ENCODE data around the gene ADCY3.

The ADCY3 gene

GRCh38 chr2:24874035-24874434 is 46.0 kb downstream of the ADCY3 start:
- no peak for DNase-seq (ENCODE audit: low read depth in 2 of 2)

DNA sequence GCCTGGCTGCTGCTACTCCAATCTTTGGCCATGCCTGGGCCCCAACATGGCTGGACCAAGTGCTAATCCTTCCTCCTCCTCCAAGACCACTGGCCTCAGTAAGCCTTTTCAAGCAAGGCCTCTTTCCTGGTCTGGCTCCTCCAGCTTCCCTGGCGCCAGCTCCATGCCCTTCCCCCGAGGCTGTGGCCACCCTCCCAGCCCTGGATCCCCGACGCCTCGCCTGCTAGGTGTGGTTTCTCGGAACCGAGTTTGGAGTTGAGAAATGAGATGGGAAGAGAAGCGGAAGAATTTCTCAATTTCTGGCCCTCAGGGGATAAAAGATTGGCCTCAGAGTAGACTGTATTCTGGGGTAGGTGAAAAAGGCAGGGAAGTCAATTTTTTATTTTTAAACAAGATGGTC is 46.4 kb downstream of the ADCY3 start:
- DNase-seq (ENCODE audit: low read depth in 2 of 2), result no peak

- no peak for DNase-seq (ENCODE audit: low read depth in 2 of 2)
Measured at GRCh38 chr2:24872344-24873115, 47.5 kb downstream of the ADCY3 start.

- no peak for DNase-seq (ENCODE audit: low read depth in 2 of 2)
Measured at GRCh38 chr2:24871852-24872333, 48.1 kb downstream of the ADCY3 start.

DNA sequence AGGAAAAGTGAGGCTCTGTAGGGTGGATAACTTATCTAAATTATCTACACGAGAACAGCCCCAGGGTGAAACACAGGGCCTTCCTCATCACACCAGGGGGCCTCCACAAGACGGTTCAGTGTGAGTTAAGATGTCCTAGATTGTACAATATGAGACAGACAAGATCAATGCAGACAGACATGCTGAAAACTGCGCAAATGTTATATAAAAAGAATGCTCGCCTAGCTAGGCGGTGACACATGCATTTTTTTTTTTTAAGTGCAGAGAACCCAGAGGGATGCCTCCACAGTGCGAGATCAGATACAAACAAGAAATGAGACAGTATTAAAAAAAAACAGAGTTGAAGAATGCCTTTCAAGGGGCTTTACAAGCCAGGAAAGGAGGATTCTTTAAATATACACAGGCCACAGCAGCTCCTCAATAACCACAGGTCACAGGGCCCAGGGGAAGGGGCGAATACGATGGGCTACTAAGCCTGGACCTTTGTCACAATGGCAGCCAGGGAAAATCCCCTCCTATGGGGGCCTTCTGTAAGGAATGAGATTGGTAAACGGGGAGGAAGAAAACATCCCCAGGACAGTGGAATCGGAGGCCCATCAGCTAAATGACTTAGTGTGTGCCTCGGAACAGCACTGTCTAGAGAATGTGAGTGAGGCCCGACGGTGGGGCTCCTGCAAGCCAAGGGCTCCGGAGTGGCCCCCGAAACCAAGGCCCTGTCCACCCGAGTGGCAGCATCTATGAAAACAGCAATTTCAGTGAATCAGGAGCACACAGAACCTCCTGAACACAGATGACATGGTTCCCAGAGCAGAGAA is 48.9 kb downstream of the ADCY3 start:
- no peak for DNase-seq (ENCODE audit: low read depth in 2 of 2)

DNA sequence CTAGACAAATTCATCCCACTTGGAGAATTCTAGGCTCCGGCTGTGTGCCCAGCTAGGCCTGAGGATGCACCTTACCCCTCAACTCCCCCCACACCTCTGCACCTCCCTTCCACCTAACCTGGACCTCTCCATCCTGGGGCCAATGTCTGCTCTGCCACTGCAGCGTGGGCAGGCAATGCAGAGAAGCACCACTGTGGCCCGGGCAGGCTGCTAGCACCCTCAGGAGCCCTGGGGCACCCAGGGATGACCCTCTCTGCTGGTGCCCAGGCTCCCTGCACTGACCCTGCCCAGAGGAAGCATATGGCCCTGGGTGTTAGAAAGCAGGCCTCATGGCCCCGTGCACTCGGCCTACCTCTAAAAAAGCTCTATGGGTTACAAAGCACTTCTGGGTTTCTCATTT is 49.6 kb downstream of the ADCY3 start:
- DNase-seq (ENCODE audit: low read depth in 2 of 2), result no peak

- no peak for DNase-seq (ENCODE audit: low read depth in 2 of 2)
Measured at GRCh38 chr2:24866946-24867345, 53.1 kb downstream of the ADCY3 start.

- DNase-seq (ENCODE audit: low read depth in 2 of 2), result no peak
Measured at GRCh38 chr2:24863641-24864040, 56.4 kb downstream of the ADCY3 start.

- DNase-seq (ENCODE audit: low read depth in 2 of 2), result no peak
Measured at GRCh38 chr2:24861500-24861899, 58.5 kb downstream of the ADCY3 start.

DNA sequence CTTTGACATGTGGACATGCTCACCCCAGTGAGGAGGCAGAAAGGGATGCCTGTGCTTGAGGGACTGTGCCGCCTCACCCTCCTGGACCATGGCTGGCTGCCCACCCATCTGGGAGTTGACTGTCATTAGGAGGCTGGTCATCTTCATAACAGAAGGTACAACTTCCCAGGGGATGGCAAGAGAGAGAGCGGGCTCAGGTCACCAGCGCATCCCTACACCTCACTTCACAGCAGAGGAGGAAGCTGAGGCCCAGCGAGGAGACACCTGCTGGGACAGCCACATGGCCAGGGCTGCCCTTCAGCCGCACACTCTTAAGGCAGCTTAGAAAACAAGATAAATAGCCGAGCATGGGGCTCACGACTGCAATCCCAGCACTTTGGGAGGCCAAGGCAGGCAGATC is 59.4 kb downstream of the ADCY3 start:
- no peak for DNase-seq (ENCODE audit: low read depth in 2 of 2)

DNA sequence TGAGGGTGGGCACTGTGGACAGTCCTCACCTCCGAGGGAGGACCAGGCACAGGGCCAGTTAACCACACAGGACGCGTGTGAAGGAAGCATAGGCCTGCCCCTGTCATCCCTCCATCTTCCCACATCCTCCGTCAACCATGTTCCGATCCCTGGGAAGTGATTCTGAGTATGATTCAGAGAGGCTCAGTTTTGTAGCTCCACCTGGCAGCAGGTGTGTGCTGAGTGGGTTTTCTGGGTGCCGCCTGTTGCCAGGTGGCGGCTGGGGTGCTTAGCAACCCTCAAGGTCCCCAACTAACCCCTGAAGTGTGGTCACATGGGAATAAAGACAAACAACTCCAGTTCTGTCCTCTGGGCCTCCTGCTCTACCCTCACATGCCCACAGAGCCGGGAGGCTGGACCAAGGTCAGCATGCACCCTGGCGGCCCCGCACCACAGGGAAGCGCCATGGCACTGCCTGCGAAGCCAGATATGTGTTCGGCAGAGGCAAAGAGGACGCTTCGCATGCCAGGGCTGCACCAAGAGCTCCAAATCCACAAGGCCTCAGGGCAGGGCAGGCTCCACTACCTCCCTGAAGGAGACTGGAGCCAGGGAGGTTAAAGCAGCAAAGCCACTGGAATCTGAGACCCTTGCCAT is 60.0 kb downstream of the ADCY3 start:
- DNase-seq (ENCODE audit: low read depth in 2 of 2), result no peak

- DNase-seq (ENCODE audit: low read depth in 2 of 2), result no peak
Measured at GRCh38 chr2:24858996-24859395, 61.0 kb downstream of the ADCY3 start.

- no peak for DNase-seq (ENCODE audit: low read depth in 2 of 2)
Measured at GRCh38 chr2:24857746-24858145, 62.3 kb downstream of the ADCY3 start.

- no peak for DNase-seq (ENCODE audit: low read depth in 2 of 2)
Measured at GRCh38 chr2:24856791-24857211, 63.2 kb downstream of the ADCY3 start.

DNA sequence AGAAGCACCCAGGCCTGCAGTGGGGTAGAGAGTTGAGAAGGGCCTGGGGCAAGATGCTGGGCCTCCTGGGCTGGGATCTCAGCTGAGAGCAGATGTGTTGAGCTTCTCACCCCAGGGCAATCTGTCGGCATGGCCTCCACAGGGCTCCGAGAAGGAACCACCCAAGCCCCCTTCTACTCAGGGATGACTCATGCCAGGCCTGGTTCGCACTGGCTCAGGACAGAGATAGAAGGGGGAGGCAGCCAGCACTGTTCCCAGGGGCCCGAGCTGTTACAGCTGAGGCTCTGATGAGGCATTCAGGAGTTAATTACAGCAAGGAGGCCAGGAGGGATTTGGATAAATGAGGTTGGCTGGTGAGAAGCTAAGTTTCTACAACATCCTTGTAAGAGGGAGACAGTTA is 64.3 kb downstream of the ADCY3 start:
- peak; percentile 34 to 46 for DNase-seq (ENCODE audit: low read depth in 2 of 2)

DNA sequence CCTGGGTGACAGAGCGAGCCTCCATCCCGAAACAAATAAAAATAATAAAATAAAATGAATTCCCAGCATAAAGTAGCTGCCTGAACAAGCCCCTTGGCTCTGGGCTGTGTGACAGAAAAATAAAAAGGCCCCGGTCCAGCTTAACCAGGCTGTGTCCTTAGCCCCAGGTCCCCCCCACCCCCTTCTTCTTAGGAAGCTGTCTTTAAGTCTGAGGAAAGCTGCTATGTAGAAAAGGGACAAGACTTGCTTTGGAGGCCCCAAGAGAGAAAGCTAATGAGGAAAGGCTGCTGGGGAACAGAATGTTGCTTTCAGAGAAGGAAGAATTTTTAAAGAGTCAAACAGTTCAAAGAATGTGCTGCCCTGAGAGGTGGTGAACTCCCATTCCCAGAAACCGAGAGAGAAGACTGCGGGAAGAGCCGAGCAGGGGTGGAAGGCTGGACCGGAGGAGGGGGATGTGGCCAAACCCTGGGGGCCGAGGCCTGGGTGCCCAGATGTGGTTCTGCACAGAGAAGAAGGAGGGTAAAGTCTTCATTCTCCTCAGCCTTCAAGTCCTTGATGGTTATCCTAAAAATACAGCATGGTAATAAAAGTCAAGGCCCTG is 64.9 kb downstream of the ADCY3 start:
- DNase-seq (ENCODE audit: low read depth in 2 of 2), result no peak

DNA sequence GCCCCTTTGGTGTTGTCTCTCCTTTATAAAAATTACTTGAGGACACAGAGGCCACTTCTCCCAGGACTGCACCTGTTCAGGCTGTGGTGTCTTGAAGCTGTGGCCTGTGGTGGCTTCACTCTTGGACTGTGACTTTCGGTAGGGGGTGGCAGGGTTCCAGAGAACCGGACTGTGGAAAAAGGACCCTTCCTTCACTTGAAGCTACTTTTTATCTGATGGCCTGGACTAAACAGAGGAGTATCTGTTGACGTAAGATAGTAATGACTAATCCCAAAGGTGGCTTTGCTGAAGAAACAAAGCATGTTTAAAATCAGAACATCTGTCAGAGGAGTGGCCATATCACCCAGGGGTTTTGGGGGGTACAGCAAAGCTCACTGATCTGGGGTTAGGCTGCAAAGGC is 66.0 kb downstream of the ADCY3 start:
- no peak for DNase-seq (ENCODE audit: low read depth in 2 of 2)

DNA sequence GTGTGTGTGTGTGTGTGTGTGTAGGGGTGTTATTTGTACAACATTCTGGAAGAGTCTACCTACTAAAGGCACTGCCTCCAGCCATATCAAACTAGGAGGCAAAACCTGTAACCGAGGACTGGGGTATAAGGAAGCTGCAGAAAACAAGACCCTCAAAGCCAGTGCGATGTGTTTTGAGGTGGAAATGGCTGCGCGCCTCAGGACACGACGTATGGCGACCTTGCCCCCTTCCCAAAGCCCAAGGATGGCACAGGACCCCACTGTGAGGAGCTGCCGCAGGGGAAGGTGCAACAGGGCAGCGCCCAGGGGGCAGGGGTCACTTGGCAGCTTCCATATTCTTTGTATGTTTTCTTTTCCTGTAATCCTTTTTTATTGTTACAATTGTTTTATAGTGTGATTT is 67.0 kb downstream of the ADCY3 start:
- DNase-seq (ENCODE audit: low read depth in 2 of 2), result no peak

GRCh38 chr2:24852431-24853020 is 67.5 kb downstream of the ADCY3 start:
- no peak for DNase-seq (ENCODE audit: low read depth in 2 of 2)

DNA sequence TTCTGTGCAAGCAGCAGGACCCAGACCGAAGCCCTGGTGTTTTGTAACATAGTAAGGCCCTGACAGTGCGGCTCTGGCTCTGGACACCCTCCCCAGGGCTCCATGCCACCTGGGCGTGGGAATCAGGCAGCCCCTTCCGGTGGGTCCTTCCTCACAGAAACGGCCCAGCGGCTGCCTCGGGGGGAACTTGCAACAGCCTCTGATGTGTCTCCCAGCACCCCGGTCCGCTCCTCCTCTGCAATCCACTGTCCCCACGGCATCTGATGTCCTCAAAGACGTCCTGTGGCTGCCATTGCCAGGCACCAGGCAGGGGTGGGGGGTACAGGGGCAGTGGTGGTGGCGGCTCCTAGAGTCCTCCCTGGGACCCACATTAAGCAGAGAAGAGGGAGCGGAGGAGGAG is 68.0 kb downstream of the ADCY3 start:
- no peak for DNase-seq (ENCODE audit: low read depth in 2 of 2)

- no peak for DNase-seq (ENCODE audit: low read depth in 2 of 2)
Measured at GRCh38 chr2:24850944-24851343, 69.1 kb downstream of the ADCY3 start.

GRCh38 chr2:24845691-24846090 is 74.3 kb downstream of the ADCY3 start:
- DNase-seq (ENCODE audit: low read depth in 2 of 2), result no peak
